ENCODE data around the gene ARHGEF28.

Gene ARHGEF28

GRCh38 chr5:73964352-73964865 is 338.4 kb downstream of the ARHGEF28 start:
- no peak overlapping the region for H3K4me3 ChIP-seq (ENCODE audit: low read depth, low read length)
- ChIA-PET POLR2A (no interaction called here), CTCF (interaction anchor here (0.7 to 1.2 kb wide), 3 partner anchors 10 to 679 kb away, joined by 3 to 4 read pairs (median 3); no protein-coding TSS in a partner anchor)
- no peak for TF ChIP-seq CTCF (IDR thresholded peaks at IDR 0.05; ENCODE audit: insufficient read depth, low read length, missing control alignments)
- DNase-seq (ENCODE audit: low read depth, low spot score), result no peak

- ChIA-PET POLR2A (no interaction called here), CTCF (no interaction called here)
These were observed 340.5 kb downstream of the ARHGEF28 start for GRCh38 chr5:73966451-73966850.

GRCh38 chr5:73967347-73967746 is 341.4 kb downstream of the ARHGEF28 start:
- no peak overlapping the region for H3K4me3 ChIP-seq (ENCODE audit: low read depth, low read length)
- ChIA-PET POLR2A (no interaction called here), CTCF (no interaction called here)
- TF ChIP-seq CTCF (IDR thresholded peaks at IDR 0.05; ENCODE audit: insufficient read depth, low read length, missing control alignments), result no peak
- DNase-seq (ENCODE audit: low read depth, low spot score), result no peak

More at GRCh38 chr5:73966451-73966850, 340.5 kb downstream of the ARHGEF28 start:
- H3K4me3 ChIP-seq (ENCODE audit: low read depth, low read length), result no peak overlapping the region
- DNase-seq (ENCODE audit: low read depth, low spot score), result no peak
- TF ChIP-seq CTCF (IDR thresholded peaks at IDR 0.05; ENCODE audit: insufficient read depth, low read length, missing control alignments), result no peak

GRCh38 chr5:73968246-73968645 is 342.2 kb downstream of the ARHGEF28 start:
- POLR2A ChIA-PET, result no interaction called here
- H3K4me3 ChIP-seq (ENCODE audit: low read depth, low read length), result no peak overlapping the region
- no peak for TF ChIP-seq CTCF (IDR thresholded peaks at IDR 0.05; ENCODE audit: insufficient read depth, low read length, missing control alignments)
- no peak for DNase-seq (ENCODE audit: low read depth, low spot score)
- CTCF ChIA-PET, result interaction anchor here (1.1 kb wide), 1 partner anchor 681 kb away, joined by 3 read pairs; no protein-coding TSS in a partner anchor

GRCh38 chr5:73968729-73969128 is 342.7 kb downstream of the ARHGEF28 start:
- no peak for TF ChIP-seq CTCF (IDR thresholded peaks at IDR 0.05; ENCODE audit: insufficient read depth, low read length, missing control alignments)
- ChIA-PET CTCF (interaction anchor here (1.1 kb wide), 1 partner anchor 681 kb away, joined by 3 read pairs; no protein-coding TSS in a partner anchor), POLR2A (no interaction called here)
- DNase-seq (ENCODE audit: low read depth, low spot score), result no peak
- no peak overlapping the region for H3K4me3 ChIP-seq (ENCODE audit: low read depth, low read length)

- no peak for TF ChIP-seq CTCF (IDR thresholded peaks at IDR 0.05; ENCODE audit: insufficient read depth, low read length, missing control alignments)
- no peak for DNase-seq (ENCODE audit: low read depth, low spot score)
- POLR2A ChIA-PET, result no interaction called here
- CTCF ChIA-PET, result interaction anchor here (1.1 kb wide), 1 partner anchor 680 kb away, joined by 3 read pairs; no protein-coding TSS in a partner anchor
- H3K4me3 ChIP-seq (ENCODE audit: low read depth, low read length), result no peak overlapping the region
These were observed 343.4 kb downstream of the ARHGEF28 start for GRCh38 chr5:73969195-73970036.

Data from AG04449 (cell line).